Progenitor cell of endocrine pancreas (in vitro differentiated cells): ENCODE data around the gene RNASE7. TPM values are rescaled to one million over a fixed set of nuclear protein-coding genes. Genes with fewer than 3 reads are reported as not detected.

Source experiments
- DNase-seq: peaks from one replicate; pipeline ENCODE4 v3.0.0; 2021; ENCODE audit warnings: low spot score; ENCODE audit not compliant: unreplicated experiment
- H3K27ac Mint-ChIP-seq: 2 replicates; pipeline ENCODE4 v1.8.0; 2021; ENCODE audit warnings: mild to moderate bottlenecking, moderate library complexity, mixed read lengths
- H3K27me3 Mint-ChIP-seq: 2 replicates; pipeline ENCODE4 v1.8.0; 2021; ENCODE audit warnings: mixed read lengths
- H3K36me3 Mint-ChIP-seq: 2 replicates; pipeline ENCODE4 v1.8.0; 2022; ENCODE audit warnings: mixed read lengths; ENCODE audit not compliant: insufficient read depth
- H3K4me1 Mint-ChIP-seq: 2 replicates; pipeline ENCODE4 v1.8.0; 2021; ENCODE audit warnings: low read depth, mixed read lengths
- H3K4me3 Mint-ChIP-seq: 2 replicates; pipeline ENCODE4 v1.8.0; 2021; ENCODE audit warnings: low read depth, mild to moderate bottlenecking, moderate library complexity, mixed read lengths
- H3K9me3 Mint-ChIP-seq: 2 replicates; pipeline ENCODE4 v1.8.0; 2021; ENCODE audit warnings: low read depth, mixed read lengths
- CTCF ChIP-seq: fragments of 200-600 bp; sonication (generic); IDR thresholded peaks from one replicate; pipeline ENCODE4 v1.5.0; 2021; ENCODE audit warnings: antibody characterized with exemption, mild to moderate bottlenecking; ENCODE audit not compliant: unreplicated experiment
- total RNA-seq: library from RNA; stranded (reverse); gene quantifications from 2 replicates; pipeline ENCODE4 v1.2.1, GENCODE V29; 2021

Gene RNASE7
- total RNA-seq, 1 donor from 2014 or later, result not detected

- no peaks in the 10 kb centered on the region for H3K9me3 Mint-ChIP-seq
Measured at GRCh38 chr14:21071225-21072030, 29.3 kb downstream of the RNASE7 start.

GRCh38 chr14:21072031-21072473 lies 29.9 kb downstream of the RNASE7 start:
- Mint-ChIP-seq H3K4me1 (peaks cover 24% of the 10 kb centered on the region), H3K9me3 (no peaks in the 10 kb centered on the region), H3K27ac (peak overlapping the region; percentile 89), H3K36me3 (peaks cover 13% of the 10 kb centered on the region), H3K27me3 (peaks cover 10% of the 10 kb centered on the region), H3K4me3 (peak overlapping the region; percentile 87)
- DNase-seq, result no peak
- no peak for TF ChIP-seq CTCF

More at GRCh38 chr14:21071225-21072030, 29.3 kb downstream of the RNASE7 start:
- TF ChIP-seq CTCF, result no peak
- H3K27ac Mint-ChIP-seq, result peak overlapping the region; percentile 92
- peak; percentile 40 for DNase-seq
- H3K27me3 Mint-ChIP-seq, result peaks cover 13% of the 10 kb centered on the region
- peaks cover 24% of the 10 kb centered on the region for H3K4me1 Mint-ChIP-seq
- peaks cover 13% of the 10 kb centered on the region for H3K36me3 Mint-ChIP-seq
- H3K4me3 Mint-ChIP-seq, result peak overlapping the region; percentile 87

GRCh38 chr14:21072781-21073339 lies 30.7 kb downstream of the RNASE7 start:
- no peak for DNase-seq
- no peak overlapping the region for H3K27ac Mint-ChIP-seq
- H3K9me3 Mint-ChIP-seq, result no peaks in the 10 kb centered on the region
- TF ChIP-seq CTCF, result no peak
- peaks cover 19% of the 10 kb centered on the region for H3K36me3 Mint-ChIP-seq
- no peak overlapping the region for H3K4me3 Mint-ChIP-seq
- H3K4me1 Mint-ChIP-seq, result peaks cover 24% of the 10 kb centered on the region
- H3K27me3 Mint-ChIP-seq, result peaks cover 10% of the 10 kb centered on the region

- no peak overlapping the region for H3K4me3 Mint-ChIP-seq
Measured at GRCh38 chr14:21073921-21074320, 31.8 kb downstream of the RNASE7 start.

More at GRCh38 chr14:21073921-21074320, 31.8 kb downstream of the RNASE7 start:
- H3K9me3 Mint-ChIP-seq, result no peaks in the 10 kb centered on the region
- peaks cover 3% of the 10 kb centered on the region for H3K27me3 Mint-ChIP-seq
- no peak overlapping the region for H3K27ac Mint-ChIP-seq
- H3K36me3 Mint-ChIP-seq, result peaks cover 19% of the 10 kb centered on the region
- TF ChIP-seq CTCF, result no peak
- DNase-seq, result no peak
- peaks cover 19% of the 10 kb centered on the region for H3K4me1 Mint-ChIP-seq
